Measurements from ENCODE around the gene SF3B2.
"Not testable (repeated sequence)": the region's sequence is repeated elsewhere in the genome, so short reads cannot be mapped to it uniquely, and the experiment has no call there.

Gene SF3B2

GRCh38 chr11:66078949-66079348, 26.8 kb downstream of the SF3B2 start:
- H3K27me3 ChIP-seq (replicated peaks in 2 of 5; ENCODE audit: control insufficient read depth in 4 of 5, insufficient read depth in 5 of 5, low read length in 4 of 5); H3K9me3 ChIP-seq (ENCODE audit: control extremely low read depth in 1 of 5, control insufficient read depth in 4 of 5, insufficient read depth in 2 of 5, low read depth in 1 of 5, low read length in 4 of 5); POLR2A ChIA-PET; DNase-seq; H3K4me3 ChIP-seq (ENCODE audit: control insufficient read depth in 1 of 7, extremely low read depth in 1 of 7, insufficient read depth in 4 of 7, low read depth in 2 of 7, low read length in 6 of 7): not testable (repeated sequence)
- CTCF ChIA-PET: interaction anchor here (1.0 to 7.6 kb wide), 5 partner anchors 10 to 56 kb away, joined by 3 to 71 read pairs (median 3); partner anchors contain the start of genes PACS1 and SF3B2
- Histone ChIP-seq H3K36me3 (ENCODE audit: control insufficient read depth in 4 of 4, insufficient read depth in 4 of 4, low read length in 3 of 4) (peaks cover 0 to 20% (median 12%) of the 10 kb centered on the region in 4 experiments), H3K27ac (ENCODE audit: insufficient read depth in 1 of 2, low read depth in 1 of 2, low read length in 2 of 2, poor library complexity in 1 of 2, severe bottlenecking in 2 of 2) (peak overlapping the region in 1 of 2 experiments; percentile 81), H3K4me1 (ENCODE audit: control extremely low read depth in 1 of 4, control insufficient read depth in 4 of 4, insufficient read depth in 4 of 4, low read length in 3 of 4) (peaks cover 35 to 55% (median 43%) of the 10 kb centered on the region in 4 experiments)
- 93% methylated on average over 5 of the region's 7 CpGs for WGBS (ENCODE audit: insufficient coverage)

GRCh38 chr11:66080055-66080817, 28.1 kb downstream of the SF3B2 start:
- H3K36me3 ChIP-seq (ENCODE audit: control insufficient read depth in 4 of 4, insufficient read depth in 4 of 4, low read length in 3 of 4): peaks cover 0 to 11% (median 7%) of the 10 kb centered on the region in 4 experiments
- no peaks in the 10 kb centered on the region for H3K27me3 ChIP-seq (replicated peaks in 2 of 5; ENCODE audit: control insufficient read depth in 4 of 5, insufficient read depth in 5 of 5, low read length in 4 of 5)
- DNase-seq: peak; percentile 43 to 84 (median 77)
- peak overlapping the region in 2 of 7 experiments; percentile 64 to 67 for H3K4me3 ChIP-seq (ENCODE audit: control insufficient read depth in 1 of 7, extremely low read depth in 1 of 7, insufficient read depth in 4 of 7, low read depth in 2 of 7, low read length in 6 of 7)
- H3K9me3 ChIP-seq (ENCODE audit: control extremely low read depth in 1 of 5, control insufficient read depth in 4 of 5, insufficient read depth in 2 of 5, low read depth in 1 of 5, low read length in 4 of 5): no peaks in the 10 kb centered on the region
- 66% methylated on average over 5 of the region's 9 CpGs for WGBS (ENCODE audit: insufficient coverage)
- ChIA-PET CTCF (interaction anchor here (0.8 to 7.6 kb wide), 9 partner anchors 9 to 59 kb away, joined by 3 to 71 read pairs (median 4); partner anchors contain the start of genes PACS1 and SF3B2), POLR2A (interaction anchor here (0.6 to 1.9 kb wide), 2 partner anchors 10 to 131 kb away, joined by 3 to 17 read pairs; partner anchors contain the start of gene PACS1)
- H3K4me1 ChIP-seq (ENCODE audit: control extremely low read depth in 1 of 4, control insufficient read depth in 4 of 4, insufficient read depth in 4 of 4, low read length in 3 of 4): peaks cover 38 to 67% (median 47%) of the 10 kb centered on the region in 4 experiments
- H3K27ac ChIP-seq (ENCODE audit: insufficient read depth in 1 of 2, low read depth in 1 of 2, low read length in 2 of 2, poor library complexity in 1 of 2, severe bottlenecking in 2 of 2): peak overlapping the region; percentile 61 to 81

- peaks cover 38 to 70% (median 47%) of the 10 kb centered on the region in 4 experiments for H3K4me1 ChIP-seq (ENCODE audit: control extremely low read depth in 1 of 4, control insufficient read depth in 4 of 4, insufficient read depth in 4 of 4, low read length in 3 of 4)
- peaks cover 0 to 10% (median 5%) of the 10 kb centered on the region in 4 experiments for H3K36me3 ChIP-seq (ENCODE audit: control insufficient read depth in 4 of 4, insufficient read depth in 4 of 4, low read length in 3 of 4)
- no peaks in the 10 kb centered on the region for H3K9me3 ChIP-seq (ENCODE audit: control extremely low read depth in 1 of 5, control insufficient read depth in 4 of 5, insufficient read depth in 2 of 5, low read depth in 1 of 5, low read length in 4 of 5)
- POLR2A ChIA-PET: interaction anchor here (0.7 to 1.9 kb wide), 5 partner anchors 11 to 580 kb away, joined by 3 to 17 read pairs (median 4); partner anchors contain the start of gene PACS1
- 0% methylated on average over 3 of the region's 5 CpGs for WGBS (ENCODE audit: insufficient coverage)
- peak overlapping the region; percentile 61 to 81 for H3K27ac ChIP-seq (ENCODE audit: insufficient read depth in 1 of 2, low read depth in 1 of 2, low read length in 2 of 2, poor library complexity in 1 of 2, severe bottlenecking in 2 of 2)
- CTCF ChIA-PET: interaction anchor here (0.8 to 7.6 kb wide), 5 partner anchors 12 to 54 kb away, joined by 4 to 71 read pairs (median 6); partner anchors contain the start of gene PACS1
- DNase-seq: peak; percentile 84 to 97 (median 94)
- peak overlapping the region in 6 of 7 experiments; percentile 37 to 67 (median 50) for H3K4me3 ChIP-seq (ENCODE audit: control insufficient read depth in 1 of 7, extremely low read depth in 1 of 7, insufficient read depth in 4 of 7, low read depth in 2 of 7, low read length in 6 of 7)
- no peaks in the 10 kb centered on the region for H3K27me3 ChIP-seq (replicated peaks in 2 of 5; ENCODE audit: control insufficient read depth in 4 of 5, insufficient read depth in 5 of 5, low read length in 4 of 5)
These were observed 29.3 kb downstream of the SF3B2 start for GRCh38 chr11:66081505-66081904.

GRCh38 chr11:66082946-66083698, 31.0 kb downstream of the SF3B2 start:
- Histone ChIP-seq H3K9me3 (ENCODE audit: control extremely low read depth in 1 of 5, control insufficient read depth in 4 of 5, insufficient read depth in 2 of 5, low read depth in 1 of 5, low read length in 4 of 5) (no peaks in the 10 kb centered on the region), H3K36me3 (ENCODE audit: control insufficient read depth in 4 of 4, insufficient read depth in 4 of 4, low read length in 3 of 4) (peaks cover 0 to 1% (median 0%) of the 10 kb centered on the region in 4 experiments), H3K27ac (ENCODE audit: insufficient read depth in 1 of 2, low read depth in 1 of 2, low read length in 2 of 2, poor library complexity in 1 of 2, severe bottlenecking in 2 of 2) (peak overlapping the region in 1 of 2 experiments; percentile 25), H3K4me1 (ENCODE audit: control extremely low read depth in 1 of 4, control insufficient read depth in 4 of 4, insufficient read depth in 4 of 4, low read length in 3 of 4) (peaks cover 35 to 68% (median 48%) of the 10 kb centered on the region in 4 experiments), H3K4me3 (ENCODE audit: control insufficient read depth in 1 of 7, extremely low read depth in 1 of 7, insufficient read depth in 4 of 7, low read depth in 2 of 7, low read length in 6 of 7) (peak overlapping the region in 1 of 7 experiments; percentile 7), H3K27me3 (replicated peaks in 2 of 5; ENCODE audit: control insufficient read depth in 4 of 5, insufficient read depth in 5 of 5, low read length in 4 of 5) (no peaks in the 10 kb centered on the region)
- no CpG with 5 or more reads among the region's 4 CpGs for WGBS (ENCODE audit: insufficient coverage)
- ChIA-PET POLR2A (interaction anchor here (0.5 to 1.6 kb wide), 2 partner anchors 43 to 50 kb away, joined by 3 to 4 read pairs; no protein-coding TSS in a partner anchor), CTCF (interaction anchor here (1.1 to 7.6 kb wide), 3 partner anchors 14 to 50 kb away, joined by 3 to 71 read pairs (median 5); partner anchors contain the start of gene PACS1)
- DNase-seq: peak in 2 of 3 donors; percentile 22 to 44

GRCh38 chr11:66083767-66084166, 31.6 kb downstream of the SF3B2 start:
- Histone ChIP-seq H3K4me3 (ENCODE audit: control insufficient read depth in 1 of 7, extremely low read depth in 1 of 7, insufficient read depth in 4 of 7, low read depth in 2 of 7, low read length in 6 of 7) (peak overlapping the region in 1 of 7 experiments; percentile 12), H3K4me1 (ENCODE audit: control extremely low read depth in 1 of 4, control insufficient read depth in 4 of 4, insufficient read depth in 4 of 4, low read length in 3 of 4) (peaks cover 34 to 66% (median 48%) of the 10 kb centered on the region in 4 experiments)
- POLR2A ChIA-PET: interaction anchor here (0.5 to 1.6 kb wide), 2 partner anchors 42 to 49 kb away, joined by 3 to 4 read pairs; no protein-coding TSS in a partner anchor

GRCh38 chr11:66084821-66085475, 32.8 kb downstream of the SF3B2 start:
- ChIA-PET CTCF (interaction anchor here (1.2 to 7.6 kb wide), 4 partner anchors 16 to 50 kb away, joined by 3 to 71 read pairs (median 4); partner anchors contain the start of gene PACS1), POLR2A (no interaction called here)
- Histone ChIP-seq H3K36me3 (ENCODE audit: control insufficient read depth in 4 of 4, insufficient read depth in 4 of 4, low read length in 3 of 4) (no peaks in the 10 kb centered on the region), H3K4me1 (ENCODE audit: control extremely low read depth in 1 of 4, control insufficient read depth in 4 of 4, insufficient read depth in 4 of 4, low read length in 3 of 4) (peaks cover 33 to 56% (median 44%) of the 10 kb centered on the region in 4 experiments), H3K4me3 (ENCODE audit: control insufficient read depth in 1 of 7, extremely low read depth in 1 of 7, insufficient read depth in 4 of 7, low read depth in 2 of 7, low read length in 6 of 7) (no peak overlapping the region), H3K9me3 (ENCODE audit: control extremely low read depth in 1 of 5, control insufficient read depth in 4 of 5, insufficient read depth in 2 of 5, low read depth in 1 of 5, low read length in 4 of 5) (no peaks in the 10 kb centered on the region), H3K27me3 (replicated peaks in 2 of 5; ENCODE audit: control insufficient read depth in 4 of 5, insufficient read depth in 5 of 5, low read length in 4 of 5) (no peaks in the 10 kb centered on the region), H3K27ac (ENCODE audit: insufficient read depth in 1 of 2, low read depth in 1 of 2, low read length in 2 of 2, poor library complexity in 1 of 2, severe bottlenecking in 2 of 2) (peak overlapping the region in 1 of 2 experiments; percentile 20)
- DNase-seq: no peak
- WGBS (ENCODE audit: insufficient coverage): no CpG with 5 or more reads among the region's 3 CpGs

More at GRCh38 chr11:66083767-66084166, 31.6 kb downstream of the SF3B2 start:
- WGBS (ENCODE audit: insufficient coverage): 85% methylated on average over 3 of the region's 3 CpGs
- H3K27ac ChIP-seq (ENCODE audit: insufficient read depth in 1 of 2, low read depth in 1 of 2, low read length in 2 of 2, poor library complexity in 1 of 2, severe bottlenecking in 2 of 2): no peak overlapping the region
- H3K9me3 ChIP-seq (ENCODE audit: control extremely low read depth in 1 of 5, control insufficient read depth in 4 of 5, insufficient read depth in 2 of 5, low read depth in 1 of 5, low read length in 4 of 5): no peaks in the 10 kb centered on the region
- H3K27me3 ChIP-seq (replicated peaks in 2 of 5; ENCODE audit: control insufficient read depth in 4 of 5, insufficient read depth in 5 of 5, low read length in 4 of 5): no peaks in the 10 kb centered on the region
- no peaks in the 10 kb centered on the region for H3K36me3 ChIP-seq (ENCODE audit: control insufficient read depth in 4 of 4, insufficient read depth in 4 of 4, low read length in 3 of 4)
- CTCF ChIA-PET: interaction anchor here (1.1 to 7.6 kb wide), 3 partner anchors 14 to 50 kb away, joined by 3 to 71 read pairs (median 5); partner anchors contain the start of gene PACS1
- no peak for DNase-seq

All from common myeloid progenitor, CD34-positive (primary cell).